HL-60 (cell line): Measurements from ENCODE around the gene CNGB1.

Experiments
- REST ChIP-seq: IDR thresholded peaks from 2 replicates; pipeline ENCODE4 v1.6.1; 2012; ENCODE audit warnings: low read depth; ENCODE audit not compliant: insufficient replicate concordance
- TF ChIP-seq, protein P1 (sequence below): IDR thresholded peaks from one replicate; pipeline ENCODE4 v1.5.1; 2011; ENCODE audit warnings: low read length, control low read depth, inconsistent platforms; ENCODE audit not compliant: insufficient read depth

- TF ChIP-seq, protein P1, sequence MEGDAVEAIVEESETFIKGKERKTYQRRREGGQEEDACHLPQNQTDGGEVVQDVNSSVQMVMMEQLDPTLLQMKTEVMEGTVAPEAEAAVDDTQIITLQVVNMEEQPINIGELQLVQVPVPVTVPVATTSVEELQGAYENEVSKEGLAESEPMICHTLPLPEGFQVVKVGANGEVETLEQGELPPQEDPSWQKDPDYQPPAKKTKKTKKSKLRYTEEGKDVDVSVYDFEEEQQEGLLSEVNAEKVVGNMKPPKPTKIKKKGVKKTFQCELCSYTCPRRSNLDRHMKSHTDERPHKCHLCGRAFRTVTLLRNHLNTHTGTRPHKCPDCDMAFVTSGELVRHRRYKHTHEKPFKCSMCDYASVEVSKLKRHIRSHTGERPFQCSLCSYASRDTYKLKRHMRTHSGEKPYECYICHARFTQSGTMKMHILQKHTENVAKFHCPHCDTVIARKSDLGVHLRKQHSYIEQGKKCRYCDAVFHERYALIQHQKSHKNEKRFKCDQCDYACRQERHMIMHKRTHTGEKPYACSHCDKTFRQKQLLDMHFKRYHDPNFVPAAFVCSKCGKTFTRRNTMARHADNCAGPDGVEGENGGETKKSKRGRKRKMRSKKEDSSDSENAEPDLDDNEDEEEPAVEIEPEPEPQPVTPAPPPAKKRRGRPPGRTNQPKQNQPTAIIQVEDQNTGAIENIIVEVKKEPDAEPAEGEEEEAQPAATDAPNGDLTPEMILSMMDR: no peak
- no peak for TF ChIP-seq REST
Observed at GRCh38 chr16:57901480-57902069, 69.4 kb downstream of the CNGB1 start.
